Spleen (tissue), 7 donors: Measurements from ENCODE around the gene PTPN9.

Source experiments
- CTCF ChIP-seq, 11 experiments: fragments of 200-600 bp in 7 of 11; fragments of 450-650 bp in 4 of 11; sonication (generic) in 4 of 11; IDR thresholded peaks in 8 of 11; conservative IDR thresholded peaks in 3 of 11; 1 replicate in 7 of 11; 2 replicates in 4 of 11; pipeline versions ENCODE4 v1.4.0 to v1.8.0; 2016 to 2021; ENCODE audit warnings: antibody characterized with exemption in 11 of 11, inconsistent platforms in 4 of 11, mild to moderate bottlenecking in 1 of 11
- POLR2A ChIP-seq, 3 donors: fragments of 450-650 bp; IDR thresholded peaks; one replicate each; pipeline ENCODE4 v1.5.1; 2017; ENCODE audit warnings: antibody characterized with exemption in 3 of 3, mild to moderate bottlenecking in 1 of 3
- POLR2AphosphoS5 ChIP-seq, 3 donors: sonication (generic); formaldehyde crosslinking; IDR thresholded peaks; one replicate each; pipeline ENCODE4 v1.5.1; 2017; ENCODE audit warnings: antibody characterized with exemption in 3 of 3
- donor health status: DM: no; HTN: no; CAD: no; lungs with moderate emphysema.
- donor health status: DM: no; HTN: no; CAD: no.
- donor health status: DM: no; HTN: no; CAD: no.

- no peak for TF ChIP-seq CTCF (IDR thresholded peaks at IDR 0.05 in 8 of 11, conservative IDR thresholded peaks at IDR 0.05 in 3 of 11)
- no peak for TF ChIP-seq POLR2AphosphoS5 (IDR thresholded peaks at IDR 0.05)
- TF ChIP-seq POLR2A (IDR thresholded peaks at IDR 0.05): no peak
Measured at GRCh38 chr15:75530169-75530568, 48.9 kb downstream of the PTPN9 start.
